Neural progenitor cell (in vitro differentiated cells): Measurements from ENCODE around the gene FUNDC2. TPM values are rescaled to one million over a fixed set of nuclear protein-coding genes. Genes with fewer than 3 reads are reported as not detected.
"Not testable (repeated sequence)": the region's sequence is repeated elsewhere in the genome, so short reads cannot be mapped to it uniquely, and the experiment has no call there.

ENCODE experiments used
- DNase-seq: peaks from one replicate; pipeline ENCODE4 v3.0.0-alpha.2; 2016; ENCODE audit warnings: low spot score
- H2AFZ ChIP-seq: fragments of 200-600 bp; sonication (generic); replicated peaks from 2 replicates; pipeline ENCODE4 v1.6.1; 2016; ENCODE audit warnings: antibody characterized with exemption
- H3F3A ChIP-seq: fragments of 200-600 bp; sonication (generic); 2 replicates; pipeline ENCODE4 v1.6.1; 2016; ENCODE audit warnings: antibody characterized with exemption, low read depth
- H3K27ac ChIP-seq: fragments of 200-600 bp; sonication (generic); 2 replicates; pipeline ENCODE4 v1.5.1; 2016; ENCODE audit warnings: mild to moderate bottlenecking
- H3K27me3 ChIP-seq: fragments of 200-600 bp; sonication (generic); 2 replicates; pipeline ENCODE4 v1.6.1; 2016; ENCODE audit warnings: mild to moderate bottlenecking, moderate library complexity
- H3K36me3 ChIP-seq: fragments of 200-600 bp; sonication (generic); 2 replicates; pipeline ENCODE4 v1.5.1; 2016
- H3K4me1 ChIP-seq: fragments of 200-600 bp; sonication (generic); 2 replicates; pipeline ENCODE4 v1.6.1; 2016; ENCODE audit warnings: mixed run types
- H3K4me2 ChIP-seq: fragments of 200-600 bp; sonication (generic); 2 replicates; pipeline ENCODE4 v1.6.1; 2016
- H3K4me3 ChIP-seq: fragments of 200-600 bp; sonication (generic); 2 replicates; pipeline ENCODE4 v1.5.1; 2016
- H3K79me2 ChIP-seq: fragments of 200-600 bp; sonication (generic); 2 replicates; pipeline ENCODE4 v1.6.1; 2016; ENCODE audit warnings: low read depth
- H3K9ac ChIP-seq: fragments of 200-600 bp; sonication (generic); 2 replicates; pipeline ENCODE4 v1.6.1; 2016
- H3K9me3 ChIP-seq: fragments of 200-600 bp; sonication (generic); 2 replicates; pipeline ENCODE4 v1.5.1; 2016; ENCODE audit warnings: low read depth
- H4K20me1 ChIP-seq: fragments of 200-600 bp; sonication (generic); 2 replicates; pipeline ENCODE4 v1.6.1; 2016; ENCODE audit warnings: low read depth
- H3K27ac Mint-ChIP-seq: 3 replicates; pipeline ENCODE4 v1.8.0; 2021; ENCODE audit warnings: mixed read lengths
- H3K27me3 Mint-ChIP-seq: 2 replicates; pipeline ENCODE4 v1.8.0; 2022; ENCODE audit warnings: low read depth, mild to moderate bottlenecking, inconsistent platforms, moderate library complexity, mixed read lengths; ENCODE audit not compliant: insufficient read depth
- H3K36me3 Mint-ChIP-seq: 3 replicates; pipeline ENCODE4 v1.8.0; 2021; ENCODE audit warnings: mixed read lengths
- H3K4me1 Mint-ChIP-seq: 3 replicates; pipeline ENCODE4 v1.8.0; 2021; ENCODE audit warnings: mixed read lengths
- H3K4me3 Mint-ChIP-seq: 3 replicates; pipeline ENCODE4 v1.8.0; 2021; ENCODE audit warnings: mild to moderate bottlenecking, moderate library complexity, mixed read lengths
- H3K9me3 Mint-ChIP-seq: 3 replicates; pipeline ENCODE4 v1.8.0; 2020; ENCODE audit warnings: mixed read lengths
- EZH2 ChIP-seq: fragments of 200-600 bp; sonication (generic); IDR thresholded peaks from 2 replicates; pipeline ENCODE4 v1.6.1; 2017; ENCODE audit warnings: antibody characterized with exemption, mild to moderate bottlenecking, moderate library complexity
- EZH2phosphoT487 ChIP-seq: fragments of 200-600 bp; sonication (generic); IDR thresholded peaks from 2 replicates; pipeline ENCODE4 v1.6.1; 2017; ENCODE audit warnings: antibody characterized with exemption
- total RNA-seq: library from RNA; depleted of rRNA; stranded (reverse); fragments of >200 nt; gene quantifications from 2 replicates; pipeline ENCODE4 v1.2.3, GENCODE V29; 2015; ENCODE audit warnings: low replicate concordance
- TF ChIP-seq, protein P1 (sequence below): fragments of 200-600 bp; sonication (generic); IDR thresholded peaks from 2 replicates; pipeline ENCODE4 v1.5.1; 2017; ENCODE audit warnings: antibody characterized with exemption, mild to moderate bottlenecking

The FUNDC2 gene
- total RNA-seq, 1 donor from 2014 or later = 70.9 TPM

GRCh38 chrX:155001873-155002272 is 24.8 kb upstream of the FUNDC2 start:
- no peak overlapping the region for H3K4me2 ChIP-seq
- H3K9me3 Mint-ChIP-seq = peaks cover 5% of the 10 kb centered on the region
- H2AFZ ChIP-seq = no peak overlapping the region
- no peaks in the 10 kb centered on the region for H3K36me3 ChIP-seq
- H3K4me3 Mint-ChIP-seq = no peak overlapping the region
- no peak overlapping the region for H3K27ac ChIP-seq
- no peak overlapping the region for H3K27ac Mint-ChIP-seq
- H3K4me1 Mint-ChIP-seq = no peaks in the 10 kb centered on the region
- no peaks in the 10 kb centered on the region for H3F3A ChIP-seq
- H3K79me2 ChIP-seq = no peaks in the 10 kb centered on the region
- H4K20me1 ChIP-seq = no peaks in the 10 kb centered on the region
- TF ChIP-seq EZH2 (no peak), EZH2phosphoT487 (no peak)
- TF ChIP-seq, protein P1, sequence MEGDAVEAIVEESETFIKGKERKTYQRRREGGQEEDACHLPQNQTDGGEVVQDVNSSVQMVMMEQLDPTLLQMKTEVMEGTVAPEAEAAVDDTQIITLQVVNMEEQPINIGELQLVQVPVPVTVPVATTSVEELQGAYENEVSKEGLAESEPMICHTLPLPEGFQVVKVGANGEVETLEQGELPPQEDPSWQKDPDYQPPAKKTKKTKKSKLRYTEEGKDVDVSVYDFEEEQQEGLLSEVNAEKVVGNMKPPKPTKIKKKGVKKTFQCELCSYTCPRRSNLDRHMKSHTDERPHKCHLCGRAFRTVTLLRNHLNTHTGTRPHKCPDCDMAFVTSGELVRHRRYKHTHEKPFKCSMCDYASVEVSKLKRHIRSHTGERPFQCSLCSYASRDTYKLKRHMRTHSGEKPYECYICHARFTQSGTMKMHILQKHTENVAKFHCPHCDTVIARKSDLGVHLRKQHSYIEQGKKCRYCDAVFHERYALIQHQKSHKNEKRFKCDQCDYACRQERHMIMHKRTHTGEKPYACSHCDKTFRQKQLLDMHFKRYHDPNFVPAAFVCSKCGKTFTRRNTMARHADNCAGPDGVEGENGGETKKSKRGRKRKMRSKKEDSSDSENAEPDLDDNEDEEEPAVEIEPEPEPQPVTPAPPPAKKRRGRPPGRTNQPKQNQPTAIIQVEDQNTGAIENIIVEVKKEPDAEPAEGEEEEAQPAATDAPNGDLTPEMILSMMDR = no peak
- no peaks in the 10 kb centered on the region for H3K27me3 Mint-ChIP-seq
- no peak for DNase-seq
- H3K4me3 ChIP-seq = no peak overlapping the region
- H3K27me3 ChIP-seq = no peaks in the 10 kb centered on the region
- H3K9me3 ChIP-seq = no peaks in the 10 kb centered on the region
- H3K4me1 ChIP-seq = no peaks in the 10 kb centered on the region
- H3K36me3 Mint-ChIP-seq = no peaks in the 10 kb centered on the region
- no peak overlapping the region for H3K9ac ChIP-seq

GRCh38 chrX:155005190-155005589 is 21.5 kb upstream of the FUNDC2 start:
- Mint-ChIP-seq H3K9me3 (peaks cover 15% of the 10 kb centered on the region), H3K36me3 (no peaks in the 10 kb centered on the region), H3K4me1 (no peaks in the 10 kb centered on the region), H3K27me3 (no peaks in the 10 kb centered on the region), H3K4me3 (no peak overlapping the region), H3K27ac (no peak overlapping the region)
- no peaks in the 10 kb centered on the region for H3K36me3 ChIP-seq
- H3K27me3 ChIP-seq = no peaks in the 10 kb centered on the region
- H3K4me2 ChIP-seq = no peak overlapping the region
- no peak overlapping the region for H3K9ac ChIP-seq
- no peaks in the 10 kb centered on the region for H4K20me1 ChIP-seq
- no peak for DNase-seq
- no peak for TF ChIP-seq EZH2phosphoT487
- TF ChIP-seq, protein P1 = no peak
- TF ChIP-seq EZH2 = no peak
- H3K4me1 ChIP-seq = no peaks in the 10 kb centered on the region
- no peak overlapping the region for H3K4me3 ChIP-seq
- no peaks in the 10 kb centered on the region for H3K79me2 ChIP-seq
- H3K27ac ChIP-seq = no peak overlapping the region
- no peaks in the 10 kb centered on the region for H3F3A ChIP-seq
- H3K9me3 ChIP-seq = peaks cover 2% of the 10 kb centered on the region
- H2AFZ ChIP-seq = no peak overlapping the region

DNA sequence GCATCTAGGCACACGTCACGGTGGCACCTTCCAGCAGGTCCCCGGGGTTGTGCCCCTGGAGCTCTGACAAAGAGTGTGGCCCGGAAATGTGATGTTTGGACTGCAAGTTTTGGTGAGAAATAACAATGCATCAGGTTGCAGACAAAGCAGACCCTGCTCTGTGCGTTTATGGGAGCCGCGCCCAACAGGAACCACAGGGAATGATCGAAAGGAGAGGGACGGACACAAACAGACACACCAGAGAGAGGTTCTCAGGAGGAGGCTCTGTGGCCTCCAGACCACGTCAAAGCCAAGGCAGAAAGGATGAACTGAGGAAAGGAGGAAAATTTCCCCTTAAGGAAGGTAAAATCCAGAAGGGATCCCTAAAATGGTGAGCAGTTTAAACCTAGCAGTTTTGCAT is 20.3 kb upstream of the FUNDC2 start:
- not testable (repeated sequence) for H3K27me3 Mint-ChIP-seq, DNase-seq, H3K4me1 Mint-ChIP-seq, H3K4me3 Mint-ChIP-seq, H3K27ac Mint-ChIP-seq, H4K20me1 ChIP-seq, H3K27me3 ChIP-seq, H3K36me3 Mint-ChIP-seq, H3K4me1 ChIP-seq, H3F3A ChIP-seq, H3K4me2 ChIP-seq, H3K4me3 ChIP-seq, H3K27ac ChIP-seq, H3K9me3 ChIP-seq, H3K9ac ChIP-seq, H3K79me2 ChIP-seq, H2AFZ ChIP-seq, H3K36me3 ChIP-seq
- peaks cover 15% of the 10 kb centered on the region for H3K9me3 Mint-ChIP-seq

- not testable (repeated sequence) for H3K4me2 ChIP-seq, H3K36me3 Mint-ChIP-seq, H3K4me1 ChIP-seq, H3K4me3 ChIP-seq, H3K79me2 ChIP-seq, H3K27me3 ChIP-seq, H3F3A ChIP-seq, H3K27me3 Mint-ChIP-seq, H3K27ac ChIP-seq, H3K9me3 ChIP-seq, H3K27ac Mint-ChIP-seq, H2AFZ ChIP-seq, H4K20me1 ChIP-seq, H3K4me3 Mint-ChIP-seq, H3K9ac ChIP-seq, DNase-seq, H3K4me1 Mint-ChIP-seq, H3K36me3 ChIP-seq
- peaks cover 15% of the 10 kb centered on the region for H3K9me3 Mint-ChIP-seq
Measured at GRCh38 chrX:155006913-155007671, 19.6 kb upstream of the FUNDC2 start.

DNA sequence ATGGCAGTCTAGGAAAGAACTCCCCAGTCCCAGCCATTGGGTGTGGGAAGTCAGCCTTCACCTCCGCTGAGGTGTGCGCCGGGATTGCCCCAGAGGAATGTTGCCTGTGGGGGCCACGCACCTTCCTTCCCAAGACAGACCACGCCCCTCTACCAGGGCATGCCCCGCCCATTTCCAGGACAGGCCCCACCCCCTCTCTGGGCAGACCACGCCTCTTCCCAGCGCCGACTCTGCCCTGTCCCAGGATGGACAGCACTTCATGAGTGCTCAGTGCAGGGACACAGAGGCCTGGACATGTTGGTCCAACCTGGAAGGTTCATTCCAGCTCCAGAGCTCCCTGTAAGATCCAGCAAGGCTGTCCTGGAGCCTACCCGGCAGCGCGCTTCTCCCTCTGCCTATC is 18.1 kb upstream of the FUNDC2 start:
- not testable (repeated sequence) for H3K27ac ChIP-seq, H3K27ac Mint-ChIP-seq, H3F3A ChIP-seq, H3K9me3 ChIP-seq, H3K9ac ChIP-seq, H3K79me2 ChIP-seq, H3K36me3 Mint-ChIP-seq, H3K36me3 ChIP-seq, H2AFZ ChIP-seq, DNase-seq, H3K4me1 Mint-ChIP-seq, H4K20me1 ChIP-seq, H3K4me1 ChIP-seq, H3K4me3 Mint-ChIP-seq, H3K27me3 Mint-ChIP-seq, H3K4me2 ChIP-seq, H3K27me3 ChIP-seq, H3K4me3 ChIP-seq
- peaks cover 13% of the 10 kb centered on the region for H3K9me3 Mint-ChIP-seq
